ENCODE results near the gene CMTM2.

Gene CMTM2

GRCh38 chr16:66569131-66569530, 10.1 kb upstream of the CMTM2 start:
- Histone ChIP-seq H3K27me3 (ENCODE audit: control insufficient read depth, insufficient read depth, low read length) (no peaks in the 10 kb centered on the region), H3K9me3 (ENCODE audit: control insufficient read depth, insufficient read depth, low read depth, low read length) (no peaks in the 10 kb centered on the region), H3K36me3 (ENCODE audit: control insufficient read depth, insufficient read depth, low read length) (peaks cover 7% of the 10 kb centered on the region), H3K4me1 (ENCODE audit: control insufficient read depth, insufficient read depth, low read length) (no peaks in the 10 kb centered on the region), H3K4me3 (ENCODE audit: low read depth, low read length) (no peak overlapping the region), H3K27ac (ENCODE audit: low read depth, low read length) (no peak overlapping the region), H3K9ac (ENCODE audit: low read length) (no peak overlapping the region)

GRCh38 chr16:66569827-66570405, 9.3 kb upstream of the CMTM2 start:
- Histone ChIP-seq H3K27ac (ENCODE audit: low read depth, low read length) (no peak overlapping the region), H3K9ac (ENCODE audit: low read length) (no peak overlapping the region), H3K36me3 (ENCODE audit: control insufficient read depth, insufficient read depth, low read length) (peaks cover 7% of the 10 kb centered on the region), H3K4me3 (ENCODE audit: low read depth, low read length) (no peak overlapping the region), H3K27me3 (ENCODE audit: control insufficient read depth, insufficient read depth, low read length) (no peaks in the 10 kb centered on the region), H3K9me3 (ENCODE audit: control insufficient read depth, insufficient read depth, low read depth, low read length) (no peaks in the 10 kb centered on the region), H3K4me1 (ENCODE audit: control insufficient read depth, insufficient read depth, low read length) (no peaks in the 10 kb centered on the region)

GRCh38 chr16:66572356-66572755, 6.9 kb upstream of the CMTM2 start:
- peaks cover 5% of the 10 kb centered on the region; the same call in 1 of the 2 replicates for H3K27me3 ChIP-seq (ENCODE audit: control insufficient read depth, insufficient read depth, low read length)
- no peak overlapping the region for H3K9ac ChIP-seq (ENCODE audit: low read length)
- no peaks in the 10 kb centered on the region for H3K9me3 ChIP-seq (ENCODE audit: control insufficient read depth, insufficient read depth, low read depth, low read length)
- H3K27ac ChIP-seq (ENCODE audit: low read depth, low read length), result no peak overlapping the region
- no peaks in the 10 kb centered on the region for H3K4me1 ChIP-seq (ENCODE audit: control insufficient read depth, insufficient read depth, low read length)
- H3K4me3 ChIP-seq (ENCODE audit: low read depth, low read length), result no peak overlapping the region
- no peaks in the 10 kb centered on the region for H3K36me3 ChIP-seq (ENCODE audit: control insufficient read depth, insufficient read depth, low read length)

- Histone ChIP-seq H3K9ac (ENCODE audit: low read length) (no peak overlapping the region), H3K9me3 (ENCODE audit: control insufficient read depth, insufficient read depth, low read depth, low read length) (no peaks in the 10 kb centered on the region), H3K27ac (ENCODE audit: low read depth, low read length) (no peak overlapping the region), H3K36me3 (ENCODE audit: control insufficient read depth, insufficient read depth, low read length) (no peaks in the 10 kb centered on the region), H3K27me3 (ENCODE audit: control insufficient read depth, insufficient read depth, low read length) (peaks cover 22% of the 10 kb centered on the region), H3K4me1 (ENCODE audit: control insufficient read depth, insufficient read depth, low read length) (no peaks in the 10 kb centered on the region; the same call in 1 of the 2 replicates), H3K4me3 (ENCODE audit: low read depth, low read length) (no peak overlapping the region)
These were observed 5.2 kb upstream of the CMTM2 start for GRCh38 chr16:66574081-66574480.

- Histone ChIP-seq H3K27ac (ENCODE audit: low read depth, low read length) (no peak overlapping the region), H3K4me3 (ENCODE audit: low read depth, low read length) (no peak overlapping the region), H3K4me1 (ENCODE audit: control insufficient read depth, insufficient read depth, low read length) (no peaks in the 10 kb centered on the region; the same call in 1 of the 2 replicates), H3K9me3 (ENCODE audit: control insufficient read depth, insufficient read depth, low read depth, low read length) (no peaks in the 10 kb centered on the region), H3K27me3 (ENCODE audit: control insufficient read depth, insufficient read depth, low read length) (peaks cover 27% of the 10 kb centered on the region), H3K36me3 (ENCODE audit: control insufficient read depth, insufficient read depth, low read length) (no peaks in the 10 kb centered on the region), H3K9ac (ENCODE audit: low read length) (no peak overlapping the region)
These were observed 4.7 kb upstream of the CMTM2 start for GRCh38 chr16:66574531-66574930.

- Histone ChIP-seq H3K27me3 (ENCODE audit: control insufficient read depth, insufficient read depth, low read length) (peaks cover 32% of the 10 kb centered on the region), H3K9me3 (ENCODE audit: control insufficient read depth, insufficient read depth, low read depth, low read length) (no peaks in the 10 kb centered on the region), H3K4me1 (ENCODE audit: control insufficient read depth, insufficient read depth, low read length) (peaks cover 2% of the 10 kb centered on the region), H3K4me3 (ENCODE audit: low read depth, low read length) (no peak overlapping the region), H3K9ac (ENCODE audit: low read length) (no peak overlapping the region), H3K36me3 (ENCODE audit: control insufficient read depth, insufficient read depth, low read length) (no peaks in the 10 kb centered on the region), H3K27ac (ENCODE audit: low read depth, low read length) (no peak overlapping the region)
These were observed 4.2 kb upstream of the CMTM2 start for GRCh38 chr16:66575060-66575459.

- Histone ChIP-seq H3K36me3 (ENCODE audit: control insufficient read depth, insufficient read depth, low read length) (no peaks in the 10 kb centered on the region), H3K9me3 (ENCODE audit: control insufficient read depth, insufficient read depth, low read depth, low read length) (no peaks in the 10 kb centered on the region), H3K4me3 (ENCODE audit: low read depth, low read length) (no peak overlapping the region), H3K27ac (ENCODE audit: low read depth, low read length) (no peak overlapping the region), H3K9ac (ENCODE audit: low read length) (no peak overlapping the region), H3K27me3 (ENCODE audit: control insufficient read depth, insufficient read depth, low read length) (peaks cover 36% of the 10 kb centered on the region), H3K4me1 (ENCODE audit: control insufficient read depth, insufficient read depth, low read length) (peaks cover 13% of the 10 kb centered on the region)
These were observed 3.0 kb upstream of the CMTM2 start for GRCh38 chr16:66576296-66576695.

GRCh38 chr16:66580605-66581209, 1.4 kb downstream of the CMTM2 start:
- no peak overlapping the region for H3K9ac ChIP-seq (ENCODE audit: low read length)
- H3K4me1 ChIP-seq (ENCODE audit: control insufficient read depth, insufficient read depth, low read length), result peaks cover 15% of the 10 kb centered on the region
- no peak overlapping the region for H3K4me3 ChIP-seq (ENCODE audit: low read depth, low read length)
- no peaks in the 10 kb centered on the region for H3K36me3 ChIP-seq (ENCODE audit: control insufficient read depth, insufficient read depth, low read length)
- H3K27me3 ChIP-seq (ENCODE audit: control insufficient read depth, insufficient read depth, low read length), result peaks cover 36% of the 10 kb centered on the region
- no peak overlapping the region for H3K27ac ChIP-seq (ENCODE audit: low read depth, low read length)
- H3K9me3 ChIP-seq (ENCODE audit: control insufficient read depth, insufficient read depth, low read depth, low read length), result no peaks in the 10 kb centered on the region

GRCh38 chr16:66581246-66581952, 2.1 kb downstream of the CMTM2 start:
- Histone ChIP-seq H3K36me3 (ENCODE audit: control insufficient read depth, insufficient read depth, low read length) (no peaks in the 10 kb centered on the region), H3K9ac (ENCODE audit: low read length) (no peak overlapping the region), H3K9me3 (ENCODE audit: control insufficient read depth, insufficient read depth, low read depth, low read length) (no peaks in the 10 kb centered on the region), H3K27me3 (ENCODE audit: control insufficient read depth, insufficient read depth, low read length) (peaks cover 36% of the 10 kb centered on the region), H3K4me3 (ENCODE audit: low read depth, low read length) (no peak overlapping the region), H3K27ac (ENCODE audit: low read depth, low read length) (no peak overlapping the region), H3K4me1 (ENCODE audit: control insufficient read depth, insufficient read depth, low read length) (peaks cover 15% of the 10 kb centered on the region)

GRCh38 chr16:66585481-66586239, 6.4 kb downstream of the CMTM2 start:
- Histone ChIP-seq H3K4me1 (ENCODE audit: control insufficient read depth, insufficient read depth, low read length) (peaks cover 8% of the 10 kb centered on the region), H3K27me3 (ENCODE audit: control insufficient read depth, insufficient read depth, low read length) (no peaks in the 10 kb centered on the region; the same call in 1 of the 2 replicates), H3K27ac (ENCODE audit: low read depth, low read length) (no peak overlapping the region), H3K9me3 (ENCODE audit: control insufficient read depth, insufficient read depth, low read depth, low read length) (no peaks in the 10 kb centered on the region), H3K36me3 (ENCODE audit: control insufficient read depth, insufficient read depth, low read length) (no peaks in the 10 kb centered on the region), H3K4me3 (ENCODE audit: low read depth, low read length) (no peak overlapping the region), H3K9ac (ENCODE audit: low read length) (no peak overlapping the region)
